ENCODE measurements around the gene FUT9. TPM values are rescaled to one million over a fixed set of nuclear protein-coding genes. Genes with fewer than 3 reads are reported as not detected.

The FUT9 gene
- total and polyA plus RNA-seq, 2 of the 8 experiments (the other 6 are each of a cell fraction or from before 2014, with no cell fraction given): 0.85 to 4.9 TPM

GRCh38 chr6:96184798-96185197 is 169.0 kb downstream of the FUT9 start:
- H4K8ac ChIP-seq (ENCODE audit: extremely low read depth, insufficient read depth, low read length): no peak overlapping the region
- no peak overlapping the region for H2BK120ac ChIP-seq (replicated peaks; ENCODE audit: low read depth, low read length)
- no peaks in the 10 kb centered on the region for H3K36me3 ChIP-seq (ENCODE audit: control insufficient read depth in 2 of 4, insufficient read depth in 4 of 4, low read length in 3 of 4)
- FAIRE-seq (peak; percentile 75), DNase-seq (ENCODE audit: low read depth in 1 of 2, low spot score in 2 of 2) (peak in 1 of 2 experiments; percentile 29)
- no peak overlapping the region for H3K27ac ChIP-seq (ENCODE audit: low read depth, low read length)
- H3K9ac ChIP-seq (replicated peaks in 1 of 4; ENCODE audit: extremely low read depth in 1 of 4, low read depth in 3 of 4, low read length in 3 of 4): no peak overlapping the region
- no peak overlapping the region for H4K5ac ChIP-seq (ENCODE audit: insufficient read length, low read depth, low read length)
- H2BK20ac ChIP-seq (ENCODE audit: low read length): no peak overlapping the region
- ChIA-PET CTCF (ENCODE audit: partially characterized antibody) (interaction anchor here (0.6 to 1.5 kb wide), 5 partner anchors 17 to 1467 kb away, joined by 3 read pairs; no protein-coding TSS in a partner anchor), POLR2A (ENCODE audit: partially characterized antibody) (no interaction called here)
- H3K4me3 ChIP-seq (ENCODE audit: extremely low read depth in 1 of 4, insufficient read depth in 2 of 4, low read depth in 3 of 4, low read length in 4 of 4): peak overlapping the region in 1 of 4 experiments; percentile 28; a peak in 1 of 8 replicates
- no peak overlapping the region for H3K23ac ChIP-seq (ENCODE audit: insufficient read length)
- no peaks in the 10 kb centered on the region for H3K23me2 ChIP-seq (ENCODE audit: low read depth, low read length)
- H2AFZ ChIP-seq (ENCODE audit: low read length): no peak overlapping the region
- peaks cover 0 to 13% (median 4%) of the 10 kb centered on the region in 4 experiments; a peak in 4 of 7 replicates for H3K4me1 ChIP-seq (replicated peaks in 1 of 4; ENCODE audit: control insufficient read depth in 3 of 4, insufficient read depth in 4 of 4, low read length in 3 of 4)
- no peak overlapping the region for H2BK15ac ChIP-seq (ENCODE audit: low read length)
- WGBS, 2 experiments (ENCODE audit: extremely low coverage in 1 of 2, insufficient coverage in 1 of 2, insufficient read length in 1 of 2, insufficient replicate concordance in 2 of 2, low coverage in 1 of 2, low lambda C conversion rate in 2 of 2, missing lambda C conversion rate in 1 of 2): 0% methylated on average over 2 of the region's 2 CpGs; no CpG with 5 or more reads in 1 of the 2 experiments
- H3K4ac ChIP-seq (replicated peaks; ENCODE audit: insufficient read length, low read depth, low read length): no peak overlapping the region
- no peak overlapping the region for H3K18ac ChIP-seq (ENCODE audit: extremely low read depth, low read length)
- H2AK5ac ChIP-seq (ENCODE audit: low read depth, low read length): no peak overlapping the region
- H2BK12ac ChIP-seq (ENCODE audit: low read depth, low read length): no peak overlapping the region
- H3K79me1 ChIP-seq (ENCODE audit: low read depth, low read length): no peaks in the 10 kb centered on the region
- no peak overlapping the region for H4K91ac ChIP-seq (replicated peaks; ENCODE audit: insufficient read length, low read length)
- H2BK5ac ChIP-seq (ENCODE audit: low read depth, low read length): no peak overlapping the region
- no peak overlapping the region for H3K56ac ChIP-seq (replicated peaks; ENCODE audit: insufficient read length, low read depth, low read length)
- H3K14ac ChIP-seq (ENCODE audit: insufficient read length): no peak overlapping the region
- H3K9me3 ChIP-seq (ENCODE audit: insufficient read depth in 2 of 2, low read depth in 1 of 2, low read length in 1 of 2): no peaks in the 10 kb centered on the region
- no peaks in the 10 kb centered on the region for H4K20me1 ChIP-seq (replicated peaks in 1 of 2; ENCODE audit: control insufficient read depth in 1 of 2, insufficient read depth in 2 of 2, low read length in 2 of 2)
- no peaks in the 10 kb centered on the region for H3K79me2 ChIP-seq (ENCODE audit: control insufficient read depth in 1 of 2, insufficient read depth in 2 of 2, low read length in 2 of 2)
- H3K4me2 ChIP-seq (ENCODE audit: insufficient read depth in 1 of 2, low read depth in 2 of 2, low read length in 2 of 2): peak overlapping the region in 1 of 2 experiments; percentile 30; a peak in 2 of 4 replicates
- H3K27me3 ChIP-seq (replicated peaks in 1 of 4; ENCODE audit: control insufficient read depth in 3 of 4, extremely low read depth in 1 of 4, insufficient read depth in 3 of 4, low read length in 3 of 4): no peaks in the 10 kb centered on the region
- TF ChIP-seq SP1 (IDR thresholded peaks at IDR 0.05; ENCODE audit: low read depth, low read length) (0 out of 2 replicates have a peak, but pooled peaks have one; percentile 27), NANOG (IDR thresholded peaks at IDR 0.05; ENCODE audit: insufficient read depth, low read depth, low read length, poor library complexity, severe bottlenecking) (peak; percentile 38)
